NCI-H1092 (cell line): ENCODE data around the gene HACD1.
"Not testable (repeated sequence)": the region's sequence is repeated elsewhere in the genome, so short reads cannot be mapped to it uniquely, and the experiment has no call there.

Experiments
- DNase-seq: peaks from one replicate; lab custom pipeline; 2025; lab: John Stamatoyannopoulos, UW

HACD1 gene

GRCh38 chr10:17643339-17643754, 26.2 kb upstream of the HACD1 start:
- DNase-seq = peak; percentile 75

GRCh38 chr10:17640331-17640816, 23.2 kb upstream of the HACD1 start:
- no peak for DNase-seq

GRCh38 chr10:17637869-17638268, 20.7 kb upstream of the HACD1 start:
- no peak for DNase-seq

- no peak for DNase-seq
These were observed 16.2 kb upstream of the HACD1 start for GRCh38 chr10:17633353-17633752.

GRCh38 chr10:17632590-17632989, 15.4 kb upstream of the HACD1 start:
- not testable (repeated sequence) for DNase-seq

- DNase-seq = no peak
These were observed 9.5 kb upstream of the HACD1 start for GRCh38 chr10:17626656-17627055.

- DNase-seq = no peak
These were observed 7.8 kb upstream of the HACD1 start for GRCh38 chr10:17624996-17625395.

GRCh38 chr10:17622061-17622460, 4.9 kb upstream of the HACD1 start:
- DNase-seq = no peak

GRCh38 chr10:17616403-17617030, 657 bp downstream of the HACD1 start:
- DNase-seq = no peak

- DNase-seq = no peak
These were observed 7.6 kb downstream of the HACD1 start for GRCh38 chr10:17609523-17610079.

- DNase-seq = peak; percentile 20
These were observed 9.4 kb downstream of the HACD1 start for GRCh38 chr10:17607603-17608332.

- DNase-seq = no peak
These were observed 10.1 kb downstream of the HACD1 start for GRCh38 chr10:17607060-17607459.

- no peak for DNase-seq
These were observed 10.6 kb downstream of the HACD1 start for GRCh38 chr10:17606547-17607040.

GRCh38 chr10:17605936-17606335, 11.2 kb downstream of the HACD1 start:
- DNase-seq = no peak

- DNase-seq = no peak
These were observed 18.1 kb downstream of the HACD1 start for GRCh38 chr10:17599089-17599488.

- DNase-seq = no peak
These were observed 19.8 kb downstream of the HACD1 start for GRCh38 chr10:17597386-17597785.

GRCh38 chr10:17590969-17591645, 26.1 kb downstream of the HACD1 start:
- DNase-seq = no peak

- not testable (repeated sequence) for DNase-seq
These were observed 27.9 kb downstream of the HACD1 start for GRCh38 chr10:17589316-17589715.

- DNase-seq = no peak
These were observed 28.8 kb downstream of the HACD1 start for GRCh38 chr10:17588420-17588819.

- not testable (repeated sequence) for DNase-seq
These were observed 29.9 kb downstream of the HACD1 start for GRCh38 chr10:17587321-17587720.

- no peak for DNase-seq
These were observed 30.3 kb downstream of the HACD1 start for GRCh38 chr10:17586821-17587234.

- no peak for DNase-seq
These were observed 32.2 kb downstream of the HACD1 start for GRCh38 chr10:17585016-17585415.
